Measurements from ENCODE around the gene KLHL9.

Gene KLHL9

GRCh38 chr9:21305213-21305612, 30.0 kb downstream of the KLHL9 start, which contains the start of gene IFNA5:
TSS of gene IFNA5 (minus strand) at chr9:21305313. CDS start at chr9:21305256, 57 bp downstream.
- Histone ChIP-seq H3K27me3 (peaks cover 0 to 59% (median 0%) of the 10 kb centered on the region in 11 experiments; a peak in 4 of 22 replicates), H3K36me3 (no peaks in the 10 kb centered on the region), H3K4me2 (no peak within 1 kb of the TSS), H3K9ac (no peak within 1 kb of the TSS), H3K4me3 (no peak within 1 kb of the TSS), H3K27ac (no peak within 1 kb of the TSS), H3K9me3 (replicated peaks in 1 of 11) (no peaks in the 10 kb centered on the region), H3K4me1 (peaks cover 0 to 10% (median 7%) of the 10 kb centered on the region in 10 experiments; a peak in 9 of 20 replicates), H4K20me1 (no peaks in the 10 kb centered on the region)
- no peak for TF ChIP-seq Cebpa-rat (IDR thresholded peaks at IDR 0.05)

- Histone ChIP-seq H3K4me2 (peak overlapping the region; percentile 64 to 87 (median 73)), H3K36me3 (no peaks in the 10 kb centered on the region), H4K20me1 (peaks cover 0 to 22% (median 0%) of the 10 kb centered on the region in 11 experiments; a peak in 8 of 22 replicates), H3K4me1 (peaks cover 21 to 38% (median 32%) of the 10 kb centered on the region in 10 experiments), H3K9ac (no peak overlapping the region), H3K4me3 (no peak overlapping the region), H3K9me3 (replicated peaks in 1 of 11) (no peaks in the 10 kb centered on the region), H3K27me3 (peaks cover 0 to 55% (median 10%) of the 10 kb centered on the region in 11 experiments; a peak in 9 of 22 replicates), H3K27ac (no peak overlapping the region)
- no peak for TF ChIP-seq Cebpa-rat (IDR thresholded peaks at IDR 0.05)
Observed at GRCh38 chr9:21295992-21296391, 39.2 kb downstream of the KLHL9 start.

- Histone ChIP-seq H3K36me3 (no peaks in the 10 kb centered on the region), H3K4me2 (peak overlapping the region; percentile 67 to 87 (median 73); a peak in 21 of 22 replicates), H3K4me1 (peaks cover 21 to 32% (median 28%) of the 10 kb centered on the region in 10 experiments), H4K20me1 (peaks cover 0 to 22% (median 0%) of the 10 kb centered on the region in 11 experiments; a peak in 8 of 22 replicates), H3K9me3 (replicated peaks in 1 of 11) (no peaks in the 10 kb centered on the region), H3K9ac (no peak overlapping the region), H3K27ac (peak overlapping the region in 1 of 11 experiments; percentile 30; a peak in 1 of 22 replicates), H3K4me3 (no peak overlapping the region), H3K27me3 (peaks cover 0 to 53% (median 10%) of the 10 kb centered on the region in 11 experiments; a peak in 9 of 22 replicates)
- TF ChIP-seq Cebpa-rat (IDR thresholded peaks at IDR 0.05), result 0 out of 22 replicates have a peak, but pooled peaks of 1 of the 11 experiments have one; percentile 26
Observed at GRCh38 chr9:21294904-21295538, 40.2 kb downstream of the KLHL9 start.

GRCh38 chr9:21294364-21294774, 40.8 kb downstream of the KLHL9 start:
- TF ChIP-seq Cebpa-rat (IDR thresholded peaks at IDR 0.05), result no peak
- Histone ChIP-seq H3K4me3 (no peak overlapping the region), H3K4me2 (peak overlapping the region in 10 of 11 experiments; percentile 67 to 87 (median 74); a peak in 19 of 22 replicates)

DNA sequence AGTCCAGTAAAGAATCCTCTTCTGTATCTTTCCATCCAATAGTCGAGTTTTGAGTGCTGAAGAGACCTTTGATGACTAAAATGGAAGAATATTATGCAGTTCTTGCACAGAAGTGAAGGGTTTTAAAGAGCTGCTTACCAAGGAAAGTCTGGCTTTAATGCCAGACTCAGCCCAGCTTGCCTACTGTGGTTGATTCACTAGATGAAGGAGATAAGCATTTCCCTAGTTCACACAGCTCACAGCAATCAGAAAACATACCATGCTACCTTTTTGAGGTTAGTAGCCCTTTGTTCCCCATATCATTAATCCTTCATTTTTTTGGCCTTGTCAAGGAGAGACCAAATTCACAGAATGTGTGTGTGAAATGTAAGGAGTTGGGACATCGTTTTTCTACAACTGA, 45.4 kb downstream of the KLHL9 start:
- H4K20me1 ChIP-seq, result peaks cover 0 to 7% (median 0%) of the 10 kb centered on the region in 11 experiments; a peak in 5 of 22 replicates
- no peaks in the 10 kb centered on the region for H3K36me3 ChIP-seq
- no peak overlapping the region for H3K9ac ChIP-seq
- H3K4me1 ChIP-seq, result peaks cover 0 to 13% (median 10%) of the 10 kb centered on the region in 10 experiments; a peak in 18 of 20 replicates
- no peak overlapping the region for H3K4me3 ChIP-seq
- peaks cover 0 to 5% (median 0%) of the 10 kb centered on the region in 11 experiments; a peak in 4 of 22 replicates for H3K9me3 ChIP-seq (replicated peaks in 1 of 11)
- H3K27me3 ChIP-seq, result peaks cover 0 to 51% (median 10%) of the 10 kb centered on the region in 11 experiments; a peak in 9 of 22 replicates
- H3K27ac ChIP-seq, result no peak overlapping the region
- no peak overlapping the region for H3K4me2 ChIP-seq
- no peak for TF ChIP-seq Cebpa-rat (IDR thresholded peaks at IDR 0.05)

More at GRCh38 chr9:21294364-21294774, 40.8 kb downstream of the KLHL9 start:
- H4K20me1 ChIP-seq, result peaks cover 0 to 22% (median 0%) of the 10 kb centered on the region in 11 experiments; a peak in 8 of 22 replicates
- H3K9me3 ChIP-seq (replicated peaks in 1 of 11), result no peaks in the 10 kb centered on the region
- H3K27me3 ChIP-seq, result peaks cover 0 to 59% (median 10%) of the 10 kb centered on the region in 11 experiments; a peak in 9 of 22 replicates
- no peaks in the 10 kb centered on the region for H3K36me3 ChIP-seq
- no peak overlapping the region for H3K27ac ChIP-seq
- H3K4me1 ChIP-seq, result peaks cover 21 to 32% (median 28%) of the 10 kb centered on the region in 10 experiments
- no peak overlapping the region for H3K9ac ChIP-seq

DNA sequence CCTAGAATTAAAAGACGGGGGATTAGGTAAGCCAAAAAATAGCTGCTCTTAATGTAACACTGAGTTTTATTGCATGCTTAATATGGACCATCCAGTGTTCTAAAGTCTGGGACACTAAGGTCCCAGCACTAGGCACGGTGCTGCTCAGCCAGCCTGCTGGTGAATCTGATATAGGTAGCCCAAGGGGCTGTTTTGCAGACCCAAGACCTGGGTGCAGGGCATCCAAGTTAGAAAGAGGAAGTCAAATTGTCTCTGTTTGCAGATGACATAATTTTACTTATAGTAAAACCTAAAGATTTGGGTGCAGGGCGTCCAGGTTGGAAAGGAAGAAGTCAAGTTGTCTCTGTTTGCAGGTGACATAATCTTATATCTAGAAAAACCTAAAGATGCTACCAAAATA, 47.9 kb downstream of the KLHL9 start:
- Histone ChIP-seq H3K36me3 (no peaks in the 10 kb centered on the region), H3K4me3 (no peak overlapping the region), H3K9me3 (replicated peaks in 1 of 11) (peaks cover 0 to 5% (median 0%) of the 10 kb centered on the region in 11 experiments; a peak in 4 of 22 replicates), H3K9ac (no peak overlapping the region), H3K4me2 (peak overlapping the region in 1 of 11 experiments; percentile 8; a peak in 1 of 22 replicates), H3K27ac (no peak overlapping the region), H3K4me1 (no peaks in the 10 kb centered on the region), H3K27me3 (peaks cover 0 to 25% (median 0%) of the 10 kb centered on the region in 11 experiments; a peak in 8 of 22 replicates), H4K20me1 (no peaks in the 10 kb centered on the region)
- no peak for TF ChIP-seq Cebpa-rat (IDR thresholded peaks at IDR 0.05)

DNA sequence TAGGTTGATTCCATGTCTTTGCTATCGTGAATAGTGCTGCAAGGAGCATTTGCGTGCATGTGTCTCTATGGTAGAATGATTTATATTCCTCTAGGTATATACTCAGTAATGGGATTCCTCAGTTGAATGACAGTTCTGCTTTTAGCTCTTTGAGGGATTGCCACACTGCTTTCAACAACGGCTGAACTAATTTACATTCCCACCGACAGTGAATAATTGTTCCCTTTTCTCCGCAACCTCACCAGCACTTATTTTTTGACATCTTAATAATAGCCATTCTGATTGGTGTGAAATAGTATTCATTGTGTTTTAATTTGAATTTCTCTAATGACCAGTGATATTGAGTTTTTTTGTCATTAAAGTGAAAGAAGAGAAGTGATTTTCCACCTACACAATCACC, 48.5 kb downstream of the KLHL9 start:
- Histone ChIP-seq H3K4me2 (peak overlapping the region in 1 of 11 experiments; percentile 8; a peak in 1 of 22 replicates), H3K27me3 (peaks cover 0 to 21% (median 0%) of the 10 kb centered on the region in 11 experiments; a peak in 7 of 22 replicates), H3K4me3 (no peak overlapping the region), H3K4me1 (peaks cover 0 to 5% (median 0%) of the 10 kb centered on the region in 10 experiments; a peak in 3 of 20 replicates), H4K20me1 (no peaks in the 10 kb centered on the region), H3K36me3 (no peaks in the 10 kb centered on the region), H3K9me3 (replicated peaks in 1 of 11) (peaks cover 0 to 5% (median 0%) of the 10 kb centered on the region in 11 experiments; a peak in 4 of 22 replicates), H3K9ac (no peak overlapping the region), H3K27ac (no peak overlapping the region)
- TF ChIP-seq Cebpa-rat (IDR thresholded peaks at IDR 0.05), result no peak

DNA sequence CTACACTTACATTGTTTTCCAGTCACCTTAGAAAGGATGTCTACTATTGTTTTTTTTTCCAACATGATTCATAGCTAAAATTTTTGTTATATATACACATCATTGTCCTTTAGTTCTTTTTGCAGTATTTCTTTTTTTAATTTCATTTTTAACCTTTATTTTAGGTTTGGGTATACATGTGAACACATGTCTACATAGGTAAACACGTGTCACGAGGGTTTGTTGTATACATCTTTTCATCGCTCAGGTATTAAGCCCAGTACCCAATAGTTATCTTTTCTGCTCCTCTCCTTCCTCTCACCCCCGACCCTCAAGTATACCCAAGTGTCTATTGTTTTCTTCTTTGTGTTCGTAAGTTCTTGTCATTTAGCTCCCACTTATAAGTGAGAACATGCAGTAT, 49.1 kb downstream of the KLHL9 start:
- Histone ChIP-seq H3K4me1 (peaks cover 0 to 10% (median 0%) of the 10 kb centered on the region in 10 experiments; a peak in 3 of 20 replicates), H3K9me3 (replicated peaks in 1 of 11) (peaks cover 0 to 5% (median 0%) of the 10 kb centered on the region in 11 experiments; a peak in 4 of 22 replicates), H3K4me3 (no peak overlapping the region), H3K27ac (no peak overlapping the region), H3K36me3 (no peaks in the 10 kb centered on the region), H3K9ac (no peak overlapping the region), H3K27me3 (peaks cover 0 to 18% (median 0%) of the 10 kb centered on the region in 11 experiments; a peak in 7 of 22 replicates), H3K4me2 (no peak overlapping the region), H4K20me1 (no peaks in the 10 kb centered on the region)
- no peak for TF ChIP-seq Cebpa-rat (IDR thresholded peaks at IDR 0.05)

- H3K36me3 ChIP-seq, result no peaks in the 10 kb centered on the region
- no peak overlapping the region for H3K27ac ChIP-seq
- no peak overlapping the region for H3K4me3 ChIP-seq
- H4K20me1 ChIP-seq, result no peaks in the 10 kb centered on the region
- TF ChIP-seq Cebpa-rat (IDR thresholded peaks at IDR 0.05), result no peak
- H3K4me2 ChIP-seq, result peak overlapping the region in 2 of 11 experiments; percentile 38 to 46; a peak in 3 of 22 replicates
- no peaks in the 10 kb centered on the region for H3K27me3 ChIP-seq
- peaks cover 0 to 2% (median 0%) of the 10 kb centered on the region in 11 experiments; a peak in 2 of 22 replicates for H3K9me3 ChIP-seq (replicated peaks in 1 of 11)
- peaks cover 0 to 11% (median 0%) of the 10 kb centered on the region in 10 experiments; a peak in 3 of 20 replicates for H3K4me1 ChIP-seq
- no peak overlapping the region for H3K9ac ChIP-seq
Observed at GRCh38 chr9:21281275-21281674, 53.9 kb downstream of the KLHL9 start.
